ENCODE data around the gene AGPAT2.
"Not testable (repeated sequence)": the region's sequence is repeated elsewhere in the genome, so short reads cannot be mapped to it uniquely, and the experiment has no call there.

AGPAT2 gene

DNA sequence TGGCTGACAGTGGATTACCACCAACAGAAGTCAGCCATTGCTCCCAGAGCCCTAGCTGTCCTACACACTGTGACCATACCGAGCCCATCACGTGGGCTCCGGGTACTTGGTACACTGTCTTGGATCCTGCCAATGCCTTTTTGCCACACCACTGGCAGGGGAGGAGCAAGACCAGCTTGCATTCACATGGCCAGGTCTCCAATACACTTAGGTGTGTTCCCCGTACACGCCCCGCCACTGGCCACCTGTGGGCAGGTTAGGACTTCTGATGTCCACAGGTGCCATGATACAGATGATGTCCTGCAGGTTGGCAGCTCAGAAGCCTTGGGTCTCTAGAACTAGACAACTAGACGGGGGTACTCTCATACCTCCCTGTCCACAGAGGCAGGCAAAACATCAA lies 19.8 kb upstream of the AGPAT2 start:
- intact Hi-C loops (cut with DNase I) = no loop called here

DNA sequence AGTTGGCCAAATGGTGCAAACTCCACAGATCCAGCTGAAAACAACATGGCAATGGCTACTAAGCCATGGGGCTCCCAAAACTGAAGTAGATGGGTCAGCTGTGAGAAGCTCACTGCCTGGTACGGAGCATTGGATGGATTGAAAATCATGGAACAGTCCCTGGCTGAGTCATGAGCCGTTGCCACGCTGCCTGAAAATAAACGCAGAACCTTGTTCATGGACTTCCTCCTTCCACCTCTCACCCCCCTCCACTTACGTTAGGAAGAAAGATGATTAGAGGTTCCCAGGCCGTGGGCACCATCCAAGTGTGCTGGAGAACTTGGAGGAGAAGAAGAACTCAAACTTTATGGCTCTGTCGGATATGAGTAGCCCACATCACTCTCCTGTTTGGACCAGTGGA lies 18.3 kb upstream of the AGPAT2 start:
- intact Hi-C loops (cut with DNase I) = no loop called here
- no peak for DNase-seq

More for the DNA sequence above, 19.8 kb upstream of the AGPAT2 start:
- no peak for DNase-seq

DNA sequence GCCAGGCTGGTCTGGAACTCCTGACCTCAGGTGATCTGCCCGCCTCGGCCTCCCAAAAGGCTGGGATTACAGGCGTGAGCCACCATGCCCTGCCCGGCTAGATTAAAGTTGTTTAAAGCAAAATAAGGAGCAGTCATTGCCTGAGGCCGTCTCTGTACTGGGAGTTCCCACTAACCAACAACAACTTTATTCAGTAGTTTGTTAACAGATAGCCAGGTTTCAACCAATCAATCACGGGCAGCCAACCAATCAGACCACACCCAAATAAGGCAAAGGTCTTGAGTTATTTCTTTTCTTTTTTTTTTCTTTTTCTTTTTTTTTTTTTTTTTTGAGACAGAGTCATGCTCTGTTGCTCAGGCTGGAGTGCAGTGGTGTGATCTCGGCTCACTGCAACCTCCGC lies 17.5 kb upstream of the AGPAT2 start:
- intact Hi-C loops (cut with DNase I); DNase-seq: not testable (repeated sequence)

DNA sequence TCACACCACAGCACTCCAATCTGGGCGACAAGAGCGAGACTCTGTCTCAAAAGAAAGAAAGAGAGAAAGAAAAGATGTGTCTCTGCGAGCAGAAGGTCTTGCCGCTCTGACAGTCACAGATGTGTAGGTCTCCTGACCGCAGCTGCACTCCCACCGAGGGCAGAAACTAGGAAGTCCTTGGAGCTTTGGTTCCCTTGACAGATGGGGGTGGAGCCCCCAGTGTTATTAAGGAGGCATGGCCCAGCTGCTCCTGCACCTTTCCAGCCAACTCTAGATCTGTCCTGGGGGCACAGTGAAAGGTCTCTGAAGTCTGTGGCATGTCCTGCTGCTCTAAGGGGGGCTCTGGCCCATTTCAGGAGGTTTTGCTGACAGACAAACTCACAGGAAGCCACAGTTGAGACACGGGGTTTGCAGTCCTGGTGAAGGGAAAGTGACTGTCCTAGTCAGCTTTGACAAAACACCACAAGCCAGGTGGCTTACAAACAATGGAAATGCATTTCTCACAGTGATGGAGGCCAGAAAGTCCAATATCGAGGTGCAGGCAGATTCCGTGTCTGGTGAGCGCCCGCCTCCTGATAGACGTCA lies 16.1 kb upstream of the AGPAT2 start:
- intact Hi-C loops (cut with DNase I) = no loop called here
- no peak for DNase-seq

DNA sequence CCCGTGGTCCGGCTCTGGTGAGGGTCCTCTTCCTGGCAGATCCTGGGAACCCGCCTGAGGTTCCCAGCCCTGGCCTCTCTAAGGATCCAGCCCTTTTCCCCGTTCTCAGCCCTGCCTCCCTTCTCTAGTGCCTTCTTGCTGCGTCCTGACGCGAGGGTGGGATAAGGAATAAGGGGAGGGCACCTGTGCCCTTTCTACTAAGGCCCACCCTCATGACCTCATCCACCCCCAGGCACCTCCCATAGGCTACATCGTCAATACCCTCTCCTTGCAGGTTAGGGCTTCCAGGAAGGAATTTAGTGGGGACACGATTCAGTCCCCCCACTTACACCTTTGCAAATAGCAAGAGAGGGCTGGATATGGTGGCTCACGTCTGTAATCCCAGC lies 14.4 kb upstream of the AGPAT2 start:
- no peak for DNase-seq
- intact Hi-C loops (cut with DNase I) = no loop called here

DNA sequence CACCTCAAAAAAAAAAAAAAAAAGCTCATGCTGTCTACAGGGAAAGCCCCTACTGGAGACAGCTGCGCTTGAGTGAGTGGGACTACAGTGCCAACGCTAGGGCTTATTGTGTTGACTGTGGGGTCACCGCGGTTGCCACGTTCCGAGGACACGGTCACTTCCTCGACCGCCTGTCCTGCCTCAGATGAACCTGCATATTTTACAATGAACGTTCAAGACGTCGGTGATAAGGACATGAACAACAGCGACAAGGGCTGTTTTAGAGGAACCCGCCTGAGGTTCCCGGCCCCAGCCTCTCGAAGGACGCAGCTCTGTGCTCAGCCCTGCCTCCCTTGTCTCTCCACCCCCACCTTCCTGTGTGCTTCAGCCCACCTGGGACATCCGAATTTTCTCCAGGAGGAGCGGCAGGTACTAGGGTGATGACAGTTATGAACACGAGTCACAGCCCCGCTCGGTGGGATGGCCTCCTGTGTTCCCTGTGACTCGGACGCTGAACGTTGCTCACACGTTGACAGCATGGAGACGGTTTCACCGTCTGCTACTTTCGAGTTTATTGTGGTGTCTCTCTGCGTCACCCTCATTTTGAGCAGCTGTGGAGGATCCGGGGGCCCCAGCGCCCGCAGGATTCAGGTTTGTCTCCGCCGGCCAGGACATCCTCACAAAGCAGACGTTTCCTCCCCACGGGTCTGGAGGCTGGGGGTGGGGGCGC lies 13.9 kb upstream of the AGPAT2 start:
- intact Hi-C loops (cut with DNase I) = no loop called here
- DNase-seq = no peak

DNA sequence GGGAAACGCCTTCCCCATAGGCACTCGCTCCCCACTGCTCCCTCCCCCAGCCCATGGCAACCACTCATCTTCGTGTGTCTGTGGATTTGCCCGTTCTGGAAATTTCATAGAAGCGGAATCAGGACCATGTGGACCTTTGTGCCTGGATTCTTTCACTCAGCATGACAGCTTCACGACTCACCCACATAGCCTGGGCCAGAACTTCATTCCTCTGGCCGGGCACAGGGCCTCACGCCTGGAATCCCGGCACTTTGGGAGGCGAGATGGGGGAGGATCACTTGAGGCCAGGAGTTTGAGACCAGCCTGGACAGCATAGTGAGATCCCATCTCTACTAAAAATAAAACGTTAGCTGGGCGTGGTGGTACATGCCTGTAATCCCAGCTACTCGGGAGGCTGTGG lies 13.0 kb upstream of the AGPAT2 start:
- intact Hi-C loops (cut with DNase I) = no loop called here
- DNase-seq = no peak

DNA sequence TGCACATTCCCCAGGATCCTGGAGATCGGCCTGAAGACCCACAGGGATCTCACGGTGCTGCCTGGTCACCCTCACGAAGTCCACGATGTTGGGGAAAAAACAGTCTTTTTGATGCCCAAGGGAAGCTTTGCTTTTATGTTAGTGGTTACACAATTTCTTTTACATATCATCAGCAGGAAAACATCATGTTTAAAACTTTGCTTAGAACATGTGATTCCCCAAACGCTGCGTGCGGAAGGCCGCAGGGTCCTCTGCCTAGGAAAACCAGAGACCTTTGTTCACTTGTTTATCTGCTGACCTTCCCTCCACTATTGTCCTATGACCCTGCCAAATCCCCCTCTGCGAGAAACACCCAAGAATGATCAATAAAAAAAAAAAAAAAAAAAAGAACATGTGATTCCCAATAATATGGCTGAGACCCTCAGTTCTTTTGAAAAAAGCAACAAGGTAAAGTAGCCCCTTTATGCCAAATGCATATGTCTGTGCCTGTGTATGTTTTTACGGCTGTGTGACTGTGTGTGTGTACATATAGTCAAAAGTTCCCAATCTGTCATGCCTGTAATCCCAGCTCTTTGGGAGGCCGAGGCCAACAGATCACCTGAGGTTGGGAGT lies 11.5 kb upstream of the AGPAT2 start:
- intact Hi-C loops (cut with DNase I) = no loop called here
- DNase-seq = no peak

DNA sequence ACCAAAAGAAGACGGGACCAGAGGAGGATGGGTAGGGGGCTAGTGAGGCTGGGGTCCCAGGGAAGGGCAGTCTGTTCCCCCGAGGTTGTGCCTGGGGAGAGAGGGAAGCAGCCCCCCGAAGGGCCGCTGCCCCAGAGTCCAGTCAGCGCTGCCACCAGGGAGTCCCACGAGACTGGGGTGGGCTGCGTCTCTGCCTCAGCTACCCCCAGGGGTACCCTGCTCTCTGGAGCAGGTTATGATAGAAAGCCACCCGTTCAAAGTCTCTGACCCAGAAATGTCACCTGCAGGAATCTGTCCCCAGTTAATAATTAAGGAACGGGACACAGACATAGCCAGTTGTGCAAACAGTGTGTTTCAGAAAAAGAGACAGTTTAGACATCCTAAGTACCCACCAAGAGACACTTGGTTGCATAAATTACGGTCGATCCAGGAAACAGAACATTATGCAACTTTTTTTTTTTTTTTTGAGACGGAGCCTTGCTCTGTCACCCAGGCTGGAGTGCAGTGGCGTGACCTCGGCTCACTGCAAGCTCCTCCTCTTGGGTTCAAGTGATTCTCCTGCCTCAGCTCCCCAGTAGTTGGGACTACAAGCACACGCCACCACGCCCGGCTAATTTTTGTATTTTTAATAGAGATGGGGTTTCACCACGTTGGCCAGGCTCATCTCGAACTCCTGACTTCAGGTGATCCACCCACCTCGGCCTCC lies 10.7 kb upstream of the AGPAT2 start:
- intact Hi-C loops (cut with DNase I) = no loop called here

DNA sequence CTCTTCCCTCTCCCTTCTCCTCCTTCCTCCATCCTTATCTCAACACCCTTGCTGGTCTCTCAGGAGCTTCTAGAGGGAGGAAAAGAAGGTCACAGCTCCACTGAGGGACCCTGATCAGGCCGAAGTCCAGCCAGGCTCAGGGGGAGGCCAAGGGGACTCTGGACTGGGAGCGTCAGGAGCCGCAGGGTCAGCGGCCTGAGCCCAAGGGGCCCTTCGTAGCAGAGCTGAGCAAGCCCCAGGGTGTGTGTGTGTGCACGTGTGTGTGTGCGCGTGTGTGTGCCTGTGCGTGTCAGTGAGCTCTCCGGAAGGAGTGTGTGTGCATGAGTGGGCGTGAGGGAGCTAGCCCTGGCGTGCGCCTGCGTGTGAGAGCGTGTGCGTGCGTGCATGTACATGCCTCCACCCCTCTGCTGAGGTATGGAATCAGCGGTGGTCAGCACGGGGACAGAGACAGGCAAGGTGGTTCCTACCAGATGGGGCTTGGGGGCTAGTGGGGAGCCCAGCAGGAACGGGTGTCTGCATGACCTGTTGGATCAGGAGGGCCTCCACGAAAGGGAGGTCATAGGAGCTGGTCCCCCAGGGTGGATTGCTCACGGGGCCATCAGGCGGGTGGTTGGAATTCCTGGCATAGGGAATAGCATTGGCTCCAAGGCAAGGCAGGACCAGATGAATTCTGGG lies 10.0 kb upstream of the AGPAT2 start:
- intact Hi-C loops (cut with DNase I) = no loop called here
- no peak for DNase-seq

More for the DNA sequence above, 10.7 kb upstream of the AGPAT2 start:
- DNase-seq = no peak

DNA sequence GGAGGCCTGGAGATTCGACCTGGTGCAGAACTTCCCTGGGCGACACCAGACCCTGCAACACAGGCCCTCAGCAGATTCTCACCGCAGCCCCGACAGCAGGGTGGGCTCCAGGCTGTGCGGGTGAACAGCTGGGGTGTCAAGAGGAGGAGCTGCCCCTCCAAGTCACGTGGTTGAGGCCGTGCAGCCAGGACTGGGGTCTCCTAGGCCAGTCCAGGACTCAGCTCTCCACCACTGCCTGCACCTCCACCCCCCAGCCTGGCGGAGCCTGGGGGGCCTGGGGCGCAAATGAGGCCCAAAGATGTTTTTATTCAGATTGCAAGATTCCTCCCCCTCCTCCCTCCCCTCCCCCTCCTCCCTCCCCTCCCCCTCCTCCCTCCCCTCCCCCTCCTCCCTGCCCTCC lies 9.2 kb upstream of the AGPAT2 start:
- DNase-seq = no peak
- intact Hi-C loops (cut with DNase I) = no loop called here

DNA sequence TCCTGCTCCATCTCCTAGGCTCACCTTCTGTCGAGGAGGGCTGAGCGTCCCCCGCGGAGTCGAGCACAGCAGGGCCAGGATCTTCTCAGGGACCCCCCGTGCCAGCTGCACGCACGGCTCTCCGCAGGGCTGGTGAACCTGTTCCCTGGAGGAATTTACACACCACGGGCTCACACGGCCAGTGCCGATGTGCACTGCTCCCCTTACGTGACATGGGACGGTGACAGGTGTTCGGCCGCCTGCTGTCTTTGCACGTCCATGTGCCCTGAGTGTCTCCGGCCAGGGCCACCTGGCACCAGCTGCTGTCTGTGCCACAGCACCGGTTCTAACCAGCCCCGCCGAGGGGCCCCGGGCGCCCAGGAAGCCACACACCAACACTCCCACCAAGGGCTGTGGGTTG lies 8.7 kb upstream of the AGPAT2 start:
- intact Hi-C loops (cut with DNase I) = no loop called here
- DNase-seq = no peak

DNA sequence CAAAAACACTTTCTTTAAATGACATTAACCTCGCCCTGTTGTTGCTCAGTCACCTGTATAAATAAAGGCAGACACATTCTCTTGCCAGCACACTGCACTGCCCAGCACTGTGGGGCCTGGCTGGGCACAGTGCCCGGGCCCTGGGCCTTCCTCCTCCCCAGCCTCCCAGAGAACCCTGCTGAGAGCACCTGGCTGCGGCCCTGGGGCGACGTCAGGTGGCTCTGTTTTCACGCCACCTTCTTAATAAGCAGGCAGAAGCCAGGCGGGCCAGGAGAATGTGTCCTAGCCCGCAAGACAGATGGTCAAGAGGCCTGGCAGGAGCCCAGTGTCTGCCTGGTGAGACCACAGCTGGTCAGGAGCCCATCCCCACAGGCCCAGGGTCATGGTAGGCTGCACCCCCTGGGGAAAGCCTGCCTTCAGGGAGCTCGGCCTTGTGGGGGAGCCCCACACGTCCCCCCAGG lies 8.2 kb upstream of the AGPAT2 start:
- DNase-seq = no peak
- intact Hi-C loops (cut with DNase I) = no loop called here

DNA sequence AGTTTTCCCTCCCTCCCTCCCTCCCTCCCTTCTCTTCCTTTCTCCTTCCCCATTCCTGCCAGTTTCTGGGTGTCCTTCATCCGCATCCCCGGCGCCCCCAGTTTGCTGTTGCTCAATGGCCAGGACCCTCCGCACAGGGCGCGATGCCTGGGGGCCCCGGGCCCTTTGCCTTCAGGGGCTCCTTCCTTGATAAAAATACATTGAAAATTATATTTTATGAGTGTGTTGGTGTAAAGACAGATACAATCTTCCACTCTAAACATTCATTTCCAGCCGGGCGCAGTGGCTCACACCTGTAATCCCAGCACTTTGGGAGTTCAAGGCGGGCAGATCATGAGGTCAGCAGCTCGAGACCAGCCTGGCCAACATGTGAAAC lies 7.6 kb upstream of the AGPAT2 start:
- intact Hi-C loops (cut with DNase I) = no loop called here
- DNase-seq = no peak

DNA sequence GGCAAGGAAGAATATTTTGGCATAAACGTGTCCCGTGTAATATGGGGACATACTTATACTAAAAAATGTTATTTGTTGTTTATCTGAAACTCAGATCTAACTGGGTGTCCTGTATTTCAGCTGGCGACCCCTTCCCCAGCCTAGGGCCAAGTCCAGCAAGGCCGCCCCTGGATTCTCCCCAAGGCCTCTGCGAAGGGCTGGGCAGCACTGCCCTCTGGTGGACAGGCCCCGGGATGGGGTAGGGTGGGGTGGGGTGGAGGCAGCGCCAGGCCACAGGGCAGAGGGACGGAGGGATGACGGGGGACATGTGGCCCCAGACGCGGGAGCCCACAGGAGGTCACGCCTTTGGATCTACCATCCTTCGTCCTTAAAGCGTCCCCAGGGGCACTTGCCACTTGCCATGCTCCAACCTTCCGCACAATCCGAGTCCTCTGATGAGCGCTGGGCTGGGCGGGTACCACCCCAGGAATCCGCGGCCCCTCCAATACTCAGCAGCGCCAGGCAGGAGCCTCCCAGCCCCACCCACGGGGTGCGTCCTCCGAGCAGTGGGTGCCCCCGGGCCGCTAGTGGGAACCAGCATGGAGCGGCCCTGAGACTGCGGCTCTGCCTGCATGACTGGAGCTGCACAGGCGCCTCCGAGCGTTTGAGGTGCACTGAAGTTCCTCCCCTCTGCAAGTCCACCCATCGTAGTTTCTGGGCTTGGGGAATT lies 7.1 kb upstream of the AGPAT2 start:
- intact Hi-C loops (cut with DNase I) = no loop called here
- DNase-seq = peak in 23 of 42 donors; percentile 16 to 66 (median 47)

DNA sequence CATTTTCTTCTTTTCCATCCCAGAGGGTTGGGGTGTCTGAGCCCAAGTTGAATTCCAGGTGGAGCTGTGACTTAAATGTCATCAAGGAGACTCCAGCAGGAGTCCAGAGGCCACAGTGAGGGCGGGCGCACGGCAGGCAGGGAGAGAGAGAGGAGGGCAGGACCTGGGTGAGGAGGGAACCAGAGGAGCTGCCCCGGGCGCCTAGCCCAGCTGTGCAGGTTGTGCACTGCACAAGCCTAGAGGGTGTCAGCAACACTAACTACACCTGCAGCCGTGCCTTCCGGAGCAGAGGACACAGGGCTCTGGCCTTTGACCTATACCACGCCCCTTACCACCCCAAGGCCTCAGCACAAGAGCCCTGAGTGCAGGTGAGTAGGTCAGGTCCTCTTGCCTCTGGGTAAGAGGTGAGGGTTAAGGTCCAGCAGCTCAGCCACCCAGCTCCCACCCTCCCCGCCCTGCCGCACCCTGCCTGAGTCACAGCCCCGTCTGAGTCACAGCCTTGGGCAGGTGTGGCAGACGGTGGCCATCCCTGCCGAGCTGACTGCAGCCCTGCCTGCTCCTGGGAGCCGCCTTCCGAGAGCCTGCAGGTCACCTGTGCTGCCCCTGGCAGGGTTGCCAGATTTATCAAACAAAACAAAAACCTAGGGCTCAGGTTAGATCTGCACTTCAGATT lies 6.4 kb upstream of the AGPAT2 start:
- intact Hi-C loops (cut with DNase I) = no loop called here
- DNase-seq = peak in 3 of 42 donors; percentile 8 to 33 (median 17)

DNA sequence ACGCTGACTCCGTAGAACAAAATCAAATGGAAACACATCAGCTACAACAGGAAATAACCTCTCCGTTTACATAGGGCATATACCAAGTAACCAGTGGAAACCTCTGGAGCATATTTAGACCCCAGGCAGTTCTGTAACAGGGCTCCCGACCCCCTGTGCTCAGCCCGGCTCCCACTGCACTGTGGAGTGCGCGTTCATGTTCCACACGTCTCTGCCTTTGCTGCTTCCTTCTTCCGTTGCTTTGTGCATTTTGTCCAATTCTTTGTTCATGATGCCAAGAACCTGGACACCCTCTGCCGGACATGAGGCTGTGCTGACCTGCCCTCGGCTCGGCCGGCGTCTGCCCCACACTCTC lies 5.9 kb upstream of the AGPAT2 start:
- no peak for DNase-seq
- intact Hi-C loops (cut with DNase I) = no loop called here
